Measurements from ENCODE around the gene DENND4A. TPM values are rescaled to one million over a fixed set of nuclear protein-coding genes. Genes with fewer than 3 reads are reported as not detected.

Gene DENND4A
- total and polyA plus RNA-seq, 9 donors: 10.2 to 63.9 (median 50.2) TPM

GRCh38 chr15:65827065-65827464, 35.0 kb upstream of the DENND4A start:
- H3K9me3 ChIP-seq: no peaks in the 10 kb centered on the region
- TF ChIP-seq POLR2A (IDR thresholded peaks at IDR 0.05): no peak
- no peak for TF ChIP-seq CTCF (IDR thresholded peaks at IDR 0.05)
- no peak for TF ChIP-seq EP300 (IDR thresholded peaks at IDR 0.05)
- no peaks in the 10 kb centered on the region for H3K27me3 ChIP-seq
- WGBS, 3 donors: 79 to 83% (median 81%) methylated on average over 3 of the region's 3 CpGs
- no peak overlapping the region for H3K4me3 ChIP-seq
- H3K4me1 ChIP-seq (ENCODE audit: insufficient read depth): no peaks in the 10 kb centered on the region
- no peak for DNase-seq
- no peaks in the 10 kb centered on the region for H3K36me3 ChIP-seq
- H3K27ac ChIP-seq: no peak overlapping the region
- intact Hi-C loops (cut with DNase I): no loop called here

DNA sequence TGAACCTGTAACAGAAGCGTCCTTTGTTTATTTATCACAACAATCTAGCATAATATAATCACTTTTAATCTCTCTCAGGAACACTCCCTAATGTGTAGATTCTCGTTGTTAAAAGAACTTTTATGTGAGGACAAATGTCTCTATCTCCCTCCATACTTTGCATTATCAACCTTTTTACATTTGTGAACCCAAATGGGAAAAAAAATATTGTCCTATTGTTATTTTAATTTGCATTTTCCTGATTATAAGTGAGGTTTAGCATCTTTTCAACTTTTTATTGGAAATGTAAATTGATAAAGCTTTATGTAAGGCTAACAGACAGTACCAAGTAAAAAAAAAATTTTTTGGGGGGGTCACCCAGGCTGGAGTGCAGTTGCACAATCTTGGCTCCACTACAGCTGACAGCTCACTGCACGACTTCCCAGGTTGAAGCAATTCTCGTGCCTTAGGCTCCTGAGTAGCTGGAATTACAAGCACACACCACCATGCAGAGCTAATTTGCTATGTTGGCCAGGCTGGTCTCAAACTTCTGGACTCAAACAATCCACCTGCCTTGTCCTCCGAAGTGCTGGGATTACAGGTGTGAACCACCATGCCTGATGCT, 33.0 kb upstream of the DENND4A start:
- H3K27ac ChIP-seq: no peak overlapping the region
- WGBS, 3 donors: 67 to 75% (median 68%) methylated on average over 5 of the region's 5 CpGs
- intact Hi-C loops (cut with DNase I): no loop called here
- H3K9me3 ChIP-seq: no peaks in the 10 kb centered on the region
- no peaks in the 10 kb centered on the region for H3K27me3 ChIP-seq
- TF ChIP-seq POLR2A (IDR thresholded peaks at IDR 0.05): no peak
- TF ChIP-seq CTCF (IDR thresholded peaks at IDR 0.05): no peak
- no peak for TF ChIP-seq EP300 (IDR thresholded peaks at IDR 0.05)
- no peak overlapping the region for H3K4me3 ChIP-seq
- no peaks in the 10 kb centered on the region for H3K36me3 ChIP-seq
- peak in 3 of 5 donors; percentile 45 to 77 (median 53) for DNase-seq
- no peaks in the 10 kb centered on the region for H3K4me1 ChIP-seq (ENCODE audit: insufficient read depth)

DNA sequence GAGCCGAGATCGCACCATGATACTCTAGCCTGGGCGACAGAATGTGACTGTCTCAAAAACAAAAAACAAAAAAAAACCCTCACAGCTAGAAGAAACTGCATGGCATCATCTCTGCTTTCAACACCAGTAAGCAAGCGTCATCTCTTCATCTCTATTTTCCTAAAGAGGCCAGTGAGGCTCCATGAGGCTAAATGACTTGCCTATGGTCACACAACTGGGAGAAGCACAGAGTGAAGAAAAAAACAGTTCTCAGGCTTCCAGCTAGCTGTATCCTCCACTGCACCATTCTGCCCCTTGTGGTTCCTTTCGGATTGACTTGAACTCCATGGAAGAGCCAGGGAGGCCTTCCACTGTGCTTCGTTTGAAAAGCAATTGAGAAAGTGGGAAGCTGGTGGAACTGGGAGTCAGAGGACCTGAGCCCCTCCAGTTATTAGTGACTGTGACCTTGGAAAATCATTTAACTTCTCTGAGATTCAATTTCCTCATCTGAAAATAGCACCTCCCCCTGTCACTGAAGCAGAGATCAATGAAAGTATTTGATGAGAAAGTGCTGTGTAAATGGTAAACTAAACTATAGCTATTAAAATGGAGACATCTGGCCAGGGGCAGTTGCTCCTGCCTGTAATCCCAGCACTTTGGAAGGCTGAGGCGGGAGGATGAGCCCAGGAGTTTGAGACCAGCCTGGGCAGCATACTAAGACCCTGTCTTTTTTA, 32.1 kb upstream of the DENND4A start:
- 64 to 66% (median 66%) methylated on average over 7 of the region's 7 CpGs for WGBS, 3 donors
- no peak for TF ChIP-seq POLR2A (IDR thresholded peaks at IDR 0.05)
- peak; percentile 29 to 42 (median 30) for TF ChIP-seq CTCF (IDR thresholded peaks at IDR 0.05)
- H3K36me3 ChIP-seq: no peaks in the 10 kb centered on the region
- no peaks in the 10 kb centered on the region for H3K27me3 ChIP-seq
- peak in 3 of 5 donors; percentile 32 to 70 (median 34) for DNase-seq
- intact Hi-C loops (cut with DNase I): no loop called here
- no peak overlapping the region for H3K4me3 ChIP-seq
- H3K27ac ChIP-seq: no peak overlapping the region
- no peaks in the 10 kb centered on the region for H3K4me1 ChIP-seq (ENCODE audit: insufficient read depth)
- H3K9me3 ChIP-seq: no peaks in the 10 kb centered on the region

DNA sequence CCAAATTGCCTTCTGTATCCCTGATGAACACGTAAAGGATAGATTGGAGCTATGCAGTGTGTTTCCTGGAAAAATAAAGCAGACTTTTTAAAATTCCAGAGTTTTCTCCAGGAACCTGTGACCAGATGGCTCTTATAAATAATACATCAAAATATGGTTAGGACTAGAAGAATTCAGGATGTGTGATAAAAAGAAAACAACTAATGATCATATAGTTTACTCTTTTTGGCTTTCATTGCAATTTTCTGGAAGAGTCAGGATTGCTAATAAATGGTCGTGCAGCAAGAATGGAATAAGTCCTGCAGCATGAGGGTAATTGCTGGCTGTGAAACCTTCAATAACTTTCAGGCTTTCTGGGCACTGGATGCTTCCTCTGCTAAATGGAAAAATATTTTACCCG, 30.2 kb upstream of the DENND4A start:
- TF ChIP-seq CTCF (IDR thresholded peaks at IDR 0.05) (no peak), POLR2A (IDR thresholded peaks at IDR 0.05) (no peak), EP300 (IDR thresholded peaks at IDR 0.05) (no peak)
- Histone ChIP-seq H3K27me3 (no peaks in the 10 kb centered on the region), H3K4me1 (ENCODE audit: insufficient read depth) (no peaks in the 10 kb centered on the region), H3K4me3 (no peak overlapping the region), H3K9me3 (no peaks in the 10 kb centered on the region), H3K27ac (no peak overlapping the region), H3K36me3 (no peaks in the 10 kb centered on the region)
- WGBS, 3 donors: 22 to 42% (median 39%) methylated on average over 3 of the region's 3 CpGs
- DNase-seq: no peak
- intact Hi-C loops (cut with DNase I): no loop called here
